SK-N-MC (cell line): Measurements from ENCODE around the gene OSBPL10.

Experiments used
- DNase-seq: peaks from one replicate; pipeline ENCODE4 v3.0.0-alpha.2; 2011; ENCODE audit warnings: low read depth, low spot score
- H3K27ac ChIP-seq: fragments of 200-600 bp; sonication (generic); 2 replicates; pipeline ENCODE4 v1.5.1; 2016; ENCODE audit warnings: mixed run types
- H3K36me3 ChIP-seq: fragments of 200-600 bp; sonication (generic); 2 replicates; pipeline ENCODE4 v1.6.1; 2017; ENCODE audit warnings: antibody characterized with exemption, low read length, mixed read lengths; ENCODE audit not compliant: insufficient read depth
- H3K4me3 ChIP-seq: fragments of 200-600 bp; sonication (generic); 2 replicates; pipeline ENCODE4 v1.5.1; 2016
- H3K9ac ChIP-seq: fragments of 200-600 bp; sonication (generic); 2 replicates; pipeline ENCODE4 v1.8.0; 2017; ENCODE audit warnings: mixed run types, mixed read lengths; ENCODE audit not compliant: insufficient read length
- H3K9me3 ChIP-seq: fragments of 200-600 bp; sonication (generic); 2 replicates; pipeline ENCODE4 v1.6.1; 2017; ENCODE audit warnings: low read depth, mild to moderate bottlenecking, antibody characterized with exemption, low read length, moderate library complexity, mixed read lengths
- EZH2 ChIP-seq: fragments of 200-600 bp; sonication (generic); IDR thresholded peaks from one replicate; pipeline ENCODE4 v1.6.1; 2017; ENCODE audit warnings: antibody characterized with exemption
- FOXP2 ChIP-seq: optimal IDR thresholded peaks from 2 replicates; pipeline ENCODE3; 2011; ENCODE audit warnings: mild to moderate bottlenecking, moderate library complexity; ENCODE audit not compliant: insufficient read depth; ENCODE audit errors: extremely low read length, control extremely low read depth
- POLR2AphosphoS5 ChIP-seq: IDR thresholded peaks from 2 replicates; pipeline ENCODE4 v1.6.1; 2012; ENCODE audit warnings: mild to moderate bottlenecking, low read depth, low read length, borderline replicate concordance

OSBPL10 gene

GRCh38 chr3:31671976-31672375 lies 309.1 kb downstream of the OSBPL10 start:
- no peak overlapping the region for H3K9ac ChIP-seq
- H3K27ac ChIP-seq = no peak overlapping the region
- no peak overlapping the region for H3K4me3 ChIP-seq
- no peaks in the 10 kb centered on the region for H3K9me3 ChIP-seq
- H3K36me3 ChIP-seq = no peaks in the 10 kb centered on the region
- no peak for DNase-seq
- no peak for TF ChIP-seq EZH2
- no peak for TF ChIP-seq POLR2AphosphoS5
- TF ChIP-seq FOXP2 = no peak

DNA sequence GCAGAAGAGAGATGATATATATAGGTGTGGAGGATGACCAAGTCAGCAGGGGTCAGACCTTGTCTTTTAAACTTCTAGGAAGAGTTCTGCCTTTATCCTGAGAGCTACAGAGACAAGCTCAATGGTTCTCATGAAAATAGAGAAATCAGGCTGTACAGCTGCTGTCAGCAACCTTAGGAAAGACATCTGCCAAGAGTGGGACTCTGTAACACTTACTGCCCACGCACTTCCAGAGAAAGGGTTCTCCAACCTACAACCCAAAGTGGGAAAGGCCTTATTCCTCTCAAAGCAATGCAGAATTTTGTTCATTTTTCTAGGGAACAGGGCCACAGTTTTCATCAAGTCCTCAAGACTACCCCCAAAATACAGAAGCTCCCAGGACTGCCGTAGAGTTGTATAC lies 309.6 kb downstream of the OSBPL10 start:
- H3K36me3 ChIP-seq = no peaks in the 10 kb centered on the region
- no peak for TF ChIP-seq POLR2AphosphoS5
- TF ChIP-seq EZH2 = no peak
- TF ChIP-seq FOXP2 = no peak
- no peak for DNase-seq
- H3K27ac ChIP-seq = no peak overlapping the region
- no peak overlapping the region for H3K9ac ChIP-seq
- H3K9me3 ChIP-seq = no peaks in the 10 kb centered on the region
- H3K4me3 ChIP-seq = no peak overlapping the region

- H3K27ac ChIP-seq = no peak overlapping the region
- H3K36me3 ChIP-seq = no peaks in the 10 kb centered on the region
- no peak for DNase-seq
- no peaks in the 10 kb centered on the region for H3K9me3 ChIP-seq
- no peak overlapping the region for H3K9ac ChIP-seq
- TF ChIP-seq FOXP2 (no peak), EZH2 (no peak), POLR2AphosphoS5 (no peak)
- no peak overlapping the region for H3K4me3 ChIP-seq
Measured at GRCh38 chr3:31670722-31671121, 310.3 kb downstream of the OSBPL10 start.

DNA sequence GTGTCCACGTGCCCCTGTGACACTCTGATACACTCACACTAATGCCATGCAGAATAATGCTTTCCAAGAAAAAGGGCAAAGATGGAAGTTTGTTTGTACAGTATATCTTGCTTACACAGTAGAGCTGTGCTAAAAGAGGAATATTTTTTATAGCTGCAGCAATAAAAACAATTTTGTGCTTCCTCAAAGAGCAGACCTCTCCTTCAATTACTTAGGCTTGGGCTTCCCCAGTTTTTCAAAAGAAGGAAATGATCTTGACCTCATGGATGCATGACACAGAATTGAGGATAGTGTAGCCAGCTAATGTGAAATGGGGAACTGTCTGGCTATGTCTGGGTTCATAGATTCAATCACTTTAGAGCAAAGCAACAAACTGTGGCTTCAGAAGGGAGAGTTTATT lies 310.9 kb downstream of the OSBPL10 start:
- no peak overlapping the region for H3K9ac ChIP-seq
- no peak overlapping the region for H3K27ac ChIP-seq
- TF ChIP-seq FOXP2 (no peak), EZH2 (no peak), POLR2AphosphoS5 (no peak)
- no peak overlapping the region for H3K4me3 ChIP-seq
- no peak for DNase-seq
- no peaks in the 10 kb centered on the region for H3K9me3 ChIP-seq
- H3K36me3 ChIP-seq = no peaks in the 10 kb centered on the region

DNA sequence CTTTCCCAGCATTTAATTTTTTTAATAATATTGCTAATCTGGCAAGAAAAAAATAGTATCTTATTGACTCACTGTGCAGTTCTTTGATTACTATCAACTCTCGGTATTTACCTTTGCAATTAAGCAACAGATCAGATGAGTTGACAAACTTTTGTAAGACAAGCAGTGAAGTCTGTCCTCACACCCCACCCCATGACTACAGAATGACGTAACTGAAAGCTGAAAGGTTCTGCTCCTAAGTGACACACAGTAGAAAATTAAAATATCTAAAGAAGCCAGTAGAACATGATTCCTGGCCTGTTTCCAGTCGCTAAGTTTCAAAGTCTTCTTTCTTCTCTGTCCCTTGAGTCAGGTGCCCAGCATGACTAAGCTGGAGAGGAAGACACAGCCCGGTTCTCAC lies 312.8 kb downstream of the OSBPL10 start:
- TF ChIP-seq FOXP2 = no peak
- TF ChIP-seq EZH2 = no peak
- TF ChIP-seq POLR2AphosphoS5 = no peak
- H3K36me3 ChIP-seq = no peaks in the 10 kb centered on the region
- no peaks in the 10 kb centered on the region for H3K9me3 ChIP-seq
- H3K9ac ChIP-seq = no peak overlapping the region
- H3K4me3 ChIP-seq = no peak overlapping the region
- DNase-seq = no peak
- no peak overlapping the region for H3K27ac ChIP-seq

DNA sequence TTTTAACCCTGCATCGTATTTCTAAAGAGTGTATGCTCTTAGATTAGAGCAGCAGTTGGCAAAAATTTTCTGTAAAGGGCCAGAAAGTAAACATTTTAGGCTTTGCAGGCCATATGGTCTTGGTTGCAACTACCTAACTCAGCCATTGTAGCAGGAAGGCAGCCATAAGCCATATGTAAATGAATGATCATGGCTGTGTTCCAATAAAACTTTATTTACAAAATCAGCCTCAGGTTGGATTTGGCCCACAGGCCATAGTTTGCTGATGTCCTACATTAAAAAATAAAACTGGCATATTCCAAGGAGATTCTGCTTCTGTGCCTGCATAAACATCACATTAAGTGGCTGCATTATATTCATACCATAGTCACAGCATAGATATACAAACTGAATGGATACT lies 313.5 kb downstream of the OSBPL10 start:
- no peak overlapping the region for H3K27ac ChIP-seq
- no peaks in the 10 kb centered on the region for H3K9me3 ChIP-seq
- no peak overlapping the region for H3K9ac ChIP-seq
- TF ChIP-seq FOXP2 = no peak
- TF ChIP-seq EZH2 = no peak
- no peak for TF ChIP-seq POLR2AphosphoS5
- no peak overlapping the region for H3K4me3 ChIP-seq
- no peak for DNase-seq
- no peaks in the 10 kb centered on the region for H3K36me3 ChIP-seq

- no peak for DNase-seq
Measured at GRCh38 chr3:31664031-31664430, 317.0 kb downstream of the OSBPL10 start.

GRCh38 chr3:31661993-31662670 lies 318.9 kb downstream of the OSBPL10 start:
- Histone ChIP-seq H3K36me3 (no peaks in the 10 kb centered on the region), H3K9ac (no peak overlapping the region), H3K9me3 (no peaks in the 10 kb centered on the region), H3K27ac (no peak overlapping the region), H3K4me3 (no peak overlapping the region)
- no peak for TF ChIP-seq POLR2AphosphoS5
- no peak for TF ChIP-seq FOXP2
- TF ChIP-seq EZH2 = no peak
- no peak for DNase-seq

More at GRCh38 chr3:31664031-31664430, 317.0 kb downstream of the OSBPL10 start:
- Histone ChIP-seq H3K9me3 (no peaks in the 10 kb centered on the region), H3K9ac (no peak overlapping the region), H3K36me3 (no peaks in the 10 kb centered on the region), H3K27ac (no peak overlapping the region), H3K4me3 (no peak overlapping the region)
- TF ChIP-seq POLR2AphosphoS5 (no peak), FOXP2 (no peak), EZH2 (no peak)

GRCh38 chr3:31661286-31661685 lies 319.8 kb downstream of the OSBPL10 start:
- no peaks in the 10 kb centered on the region for H3K9me3 ChIP-seq
- no peak overlapping the region for H3K27ac ChIP-seq
- no peak overlapping the region for H3K9ac ChIP-seq
- H3K4me3 ChIP-seq = no peak overlapping the region
- no peaks in the 10 kb centered on the region for H3K36me3 ChIP-seq
- TF ChIP-seq FOXP2 = no peak
- no peak for TF ChIP-seq EZH2
- no peak for TF ChIP-seq POLR2AphosphoS5
- no peak for DNase-seq
